SK-N-SH treated with all-trans-retinoic acid at 6 μM for 48 hours (cell line): ENCODE results near the gene DNASE1L1.

ENCODE experiments used
- ARNTL ChIP-seq: fragments of 450-650 bp; formaldehyde crosslinking; IDR thresholded peaks from 2 replicates; pipeline ENCODE4 v1.5.0; 2020; ENCODE audit warnings: low read depth, mild to moderate bottlenecking, moderate library complexity, borderline replicate concordance
- CREB5 ChIP-seq: fragments of 250-450 bp; sonication (Bioruptor Pico); IDR thresholded peaks from 2 replicates; pipeline ENCODE4 v1.5.1; 2020; ENCODE audit warnings: low read depth, mild to moderate bottlenecking, moderate library complexity
- CSDC2 ChIP-seq: fragments of 250-450 bp; sonication (Bioruptor Pico); IDR thresholded peaks from 2 replicates; pipeline ENCODE4 v1.5.0; 2020; ENCODE audit warnings: mild to moderate bottlenecking, moderate library complexity
- ESRRG ChIP-seq: fragments of 250-450 bp; sonication (Bioruptor Pico); IDR thresholded peaks from 2 replicates; pipeline ENCODE4 v1.6.1; 2021; ENCODE audit warnings: mild to moderate bottlenecking
- ISL1 ChIP-seq: fragments of 250-450 bp; sonication (Bioruptor Pico); IDR thresholded peaks from 2 replicates; pipeline ENCODE4 v2.1.2; 2022; ENCODE audit warnings: mild to moderate bottlenecking, moderate library complexity
- PATZ1 ChIP-seq: fragments of 250-450 bp; sonication (Bioruptor Pico); IDR thresholded peaks from 2 replicates; pipeline ENCODE4 v1.8.0; 2020; ENCODE audit warnings: mild to moderate bottlenecking, moderate library complexity, borderline replicate concordance
- TOX ChIP-seq: fragments of 250-450 bp; sonication (Bioruptor Pico); IDR thresholded peaks from 2 replicates; pipeline ENCODE4 v1.8.0; 2021; ENCODE audit warnings: mild to moderate bottlenecking, moderate library complexity, borderline replicate concordance
- ZC3H10 ChIP-seq: fragments of 250-450 bp; sonication (Bioruptor Pico); IDR thresholded peaks from 2 replicates; pipeline ENCODE4 v1.5.1; 2021; ENCODE audit warnings: mild to moderate bottlenecking, moderate library complexity
- ZFP3 ChIP-seq: fragments of 250-450 bp; sonication (Bioruptor Pico); IDR thresholded peaks from 2 replicates; pipeline ENCODE4 v1.5.0; 2020; ENCODE audit warnings: mild to moderate bottlenecking, moderate library complexity
- ZNF565 ChIP-seq: fragments of 450-650 bp; formaldehyde crosslinking; conservative IDR thresholded peaks from 2 replicates; pipeline ENCODE4 v1.5.0; 2020; ENCODE audit warnings: low read depth, mild to moderate bottlenecking, moderate library complexity
- ZNF8 ChIP-seq: fragments of 450-650 bp; formaldehyde crosslinking; IDR thresholded peaks from 2 replicates; pipeline ENCODE4 v1.5.0; 2020; ENCODE audit warnings: mild to moderate bottlenecking, moderate library complexity

- TF ChIP-seq CSDC2 (CRISPR knock-in tag) (no peak), ARNTL (CRISPR knock-in tag) (no peak), ZNF8 (no peak), PATZ1 (CRISPR knock-in tag) (no peak), ISL1 (CRISPR knock-in tag) (no peak), CREB5 (no peak), TOX (CRISPR knock-in tag) (no peak), ESRRG (CRISPR knock-in tag) (no peak), ZC3H10 (no peak), ZFP3 (CRISPR knock-in tag) (no peak), ZNF565 (CRISPR knock-in tag) (no peak)
Observed at GRCh38 chrX:154358011-154358410, 51.0 kb downstream of the DNASE1L1 start.
